Raji (cell line): ENCODE results near the gene RPL37.

ENCODE experiments used
- POLR2A ChIP-seq: IDR thresholded peaks from 2 replicates; pipeline ENCODE4 v1.6.1; 2011; ENCODE audit warnings: low read depth, low read length, control low read depth; ENCODE audit not compliant: insufficient read depth

Gene RPL37

DNA sequence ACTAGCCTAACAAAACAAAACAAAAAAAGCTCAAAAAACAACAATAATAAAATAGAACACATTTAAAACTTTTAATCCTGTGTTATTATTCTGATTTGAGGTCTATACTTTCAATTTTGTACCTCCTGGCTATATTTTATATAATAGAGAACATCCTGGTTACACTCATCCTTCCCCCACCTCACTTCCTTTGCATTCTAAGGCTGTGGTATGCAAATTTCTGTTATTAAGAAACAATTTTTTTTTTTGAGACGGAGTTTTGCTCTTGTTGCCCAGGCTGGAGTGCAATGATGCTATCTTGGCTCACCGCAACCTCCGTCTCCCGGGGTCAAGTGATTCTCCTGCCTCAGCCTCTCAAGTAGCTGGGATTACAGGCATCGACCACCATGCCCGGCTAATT lies 3.1 kb upstream of the RPL37 start:
- TF ChIP-seq POLR2A: no peak

DNA sequence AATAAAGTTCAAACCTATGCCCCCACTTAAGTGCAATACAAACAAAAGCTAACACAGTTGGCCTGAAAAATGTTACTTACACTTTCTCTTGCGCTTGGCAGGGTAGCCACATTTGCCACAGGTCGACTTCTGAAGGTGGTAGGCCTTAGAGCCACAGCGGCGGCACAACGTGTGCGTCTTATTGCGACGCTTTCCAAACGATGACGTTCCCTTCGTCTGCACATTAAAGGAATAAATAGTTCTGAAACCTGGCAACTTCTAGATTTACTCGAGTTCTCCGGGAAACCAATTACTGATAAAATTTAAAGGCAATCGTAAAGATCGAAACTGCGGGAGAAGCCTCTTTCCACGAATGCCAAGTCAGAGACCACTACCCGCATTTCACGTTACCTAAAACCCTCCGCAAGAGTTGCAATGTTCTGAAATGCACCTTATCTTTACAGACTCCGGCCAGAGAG lies 602 bp downstream of the RPL37 start:
- no peak for TF ChIP-seq POLR2A

DNA sequence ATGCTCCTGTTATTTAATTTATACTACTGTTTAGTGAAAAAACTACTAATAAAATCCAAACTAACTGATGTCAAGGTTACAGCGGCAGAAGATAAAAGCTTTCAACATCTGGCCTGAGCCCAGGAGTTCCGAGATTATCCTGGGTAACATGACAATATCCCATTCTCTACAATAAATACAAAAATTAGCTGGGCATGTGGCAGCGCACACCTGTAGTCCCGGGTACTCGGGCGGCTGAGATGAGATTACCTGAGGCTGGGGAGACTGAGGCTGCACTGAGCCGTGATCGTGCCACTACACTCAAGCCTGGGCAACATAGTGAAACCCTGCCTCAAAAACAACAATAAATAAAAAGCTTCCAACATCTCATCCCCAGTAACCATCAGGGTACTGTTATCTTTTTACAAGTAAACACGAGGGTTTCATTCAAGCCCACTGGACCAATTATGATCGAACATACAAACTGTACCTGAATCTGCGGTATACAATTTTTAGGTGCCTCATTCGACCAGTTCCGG lies 1.3 kb downstream of the RPL37 start:
- TF ChIP-seq POLR2A: no peak

DNA sequence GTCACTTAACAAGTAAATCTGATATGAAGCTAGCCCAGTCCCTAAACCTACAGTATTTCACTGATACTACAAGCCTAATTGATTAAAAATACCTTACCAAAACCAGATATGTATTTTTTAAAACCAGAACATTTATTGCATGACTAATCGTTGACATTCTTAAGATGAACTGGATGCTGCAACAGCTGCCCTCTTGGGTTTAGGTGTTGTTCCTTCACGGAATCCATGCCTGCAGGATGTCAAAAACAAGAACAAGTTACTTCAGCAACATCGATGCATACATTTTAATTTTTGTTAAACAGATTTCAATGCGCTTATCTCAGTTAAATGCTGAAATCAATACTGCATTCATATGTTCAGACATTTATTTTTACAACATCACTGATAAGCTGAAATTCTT lies 2.7 kb downstream of the RPL37 start:
- TF ChIP-seq POLR2A: no peak

DNA sequence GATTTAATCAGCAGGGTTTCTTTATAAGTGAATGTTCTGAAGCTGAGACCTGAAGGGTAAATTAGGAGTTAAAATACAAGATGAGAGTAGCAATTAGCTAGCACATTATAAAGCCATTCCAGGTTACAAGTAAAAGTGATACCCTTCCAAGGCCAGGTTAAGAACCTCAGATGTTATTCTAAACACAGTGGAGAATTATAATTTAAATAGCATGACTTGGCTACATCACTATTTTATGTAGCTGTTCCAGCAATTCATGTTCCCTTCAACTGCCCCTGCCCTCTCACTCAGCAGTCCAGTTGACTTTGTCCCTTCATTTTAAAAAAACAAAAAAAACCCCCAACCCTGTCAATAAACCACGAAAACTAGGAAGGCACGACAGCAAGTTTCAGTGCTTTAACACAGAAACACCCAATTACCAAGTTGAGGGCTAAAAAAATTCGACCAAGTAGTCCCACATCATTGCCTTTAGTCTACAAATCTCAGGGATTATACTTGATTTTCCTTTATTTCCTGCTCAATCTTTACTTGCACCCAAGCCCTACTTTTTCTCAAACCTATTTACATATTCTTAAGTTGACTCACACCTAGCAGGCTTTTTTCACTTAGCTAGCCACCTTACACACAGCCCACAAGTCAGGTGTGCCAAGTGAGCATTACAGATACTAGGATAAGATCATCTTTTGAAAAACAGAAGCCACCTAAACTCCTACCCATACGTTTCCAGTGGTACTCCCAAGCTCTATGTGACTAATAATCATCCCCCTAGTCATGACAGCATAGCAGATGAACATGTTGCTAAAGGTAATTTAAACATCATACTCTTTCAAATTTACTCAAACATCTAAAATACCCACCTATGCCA lies 3.4 kb downstream of the RPL37 start:
- no peak for TF ChIP-seq POLR2A

DNA sequence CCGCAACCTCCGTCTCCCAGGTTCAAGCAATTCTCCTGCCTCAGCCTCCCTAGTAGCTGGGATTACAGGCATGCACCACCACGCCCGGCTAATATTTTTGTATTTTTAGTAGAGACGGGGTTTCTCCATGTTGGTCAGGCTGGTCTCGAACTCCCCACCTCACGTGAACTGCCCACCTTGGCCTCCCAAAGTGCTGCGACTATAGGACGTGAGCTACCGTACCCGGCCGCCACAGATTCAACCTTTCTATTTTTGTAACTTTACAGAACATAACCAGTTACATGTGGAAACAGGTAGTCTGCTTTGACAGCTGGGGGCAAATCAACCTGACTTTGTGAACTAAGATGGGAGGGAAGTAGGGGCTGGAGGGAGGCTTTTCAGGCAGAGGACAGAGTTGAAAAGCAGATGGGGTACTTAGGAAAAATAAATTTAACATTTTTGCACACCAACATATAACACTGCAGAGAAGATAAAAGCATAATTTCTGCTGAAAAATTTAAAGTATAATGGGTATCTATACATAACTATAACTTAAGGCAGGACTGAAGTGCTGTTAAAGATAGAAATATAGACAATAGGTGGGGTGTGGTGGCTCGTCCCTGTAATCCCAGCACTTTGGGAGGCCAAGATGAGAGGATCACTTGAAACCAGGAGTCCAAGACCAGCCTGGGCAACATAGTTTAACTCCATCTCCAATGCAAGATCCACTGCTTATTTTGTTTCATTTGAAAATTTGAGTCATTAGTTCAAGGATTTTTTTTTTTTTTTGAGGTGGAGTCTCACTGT lies 5.1 kb downstream of the RPL37 start:
- no peak for TF ChIP-seq POLR2A

DNA sequence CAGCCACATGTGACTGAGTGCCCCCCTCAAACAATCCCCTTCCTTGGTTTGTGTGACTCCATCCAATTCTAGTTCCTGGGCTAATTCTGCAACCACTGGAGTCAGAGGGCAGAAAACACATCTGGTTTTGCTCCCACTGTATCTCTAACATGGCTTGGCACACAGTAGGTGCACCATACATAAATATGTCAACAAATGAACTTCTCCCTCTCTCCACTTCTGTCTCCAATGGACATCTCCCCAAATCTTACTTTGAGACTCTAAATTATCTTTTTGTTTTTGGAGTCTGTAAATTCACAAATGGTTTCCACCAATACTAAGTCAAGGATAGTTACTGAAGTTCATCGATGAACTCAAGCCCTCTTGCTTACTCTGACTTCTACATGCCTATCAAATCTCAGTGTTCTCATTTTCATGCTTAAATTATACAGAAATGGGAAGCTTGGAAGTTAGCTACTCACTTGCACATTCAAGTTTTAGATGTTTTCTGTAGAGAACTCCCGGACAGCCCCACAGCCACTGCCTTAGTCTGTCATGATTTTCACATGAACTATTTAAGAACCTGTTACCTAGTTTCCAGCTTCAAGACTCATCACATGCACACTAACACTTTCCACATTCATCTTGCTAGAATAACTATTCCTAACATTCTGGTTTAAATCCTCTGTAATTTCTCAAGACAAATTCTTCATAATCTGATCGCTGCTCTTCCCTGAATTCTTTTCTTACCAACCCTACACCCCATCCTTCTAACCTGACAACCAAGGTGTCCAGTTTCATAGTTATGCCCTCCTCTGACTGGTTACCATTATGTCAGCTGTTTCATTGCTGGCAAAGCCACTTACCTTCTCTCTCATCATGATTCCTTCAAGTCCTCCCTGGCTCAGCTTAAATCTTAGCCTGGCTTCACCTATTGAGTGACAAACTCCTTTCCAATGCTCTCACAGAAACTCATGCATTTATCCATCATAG lies 6.0 kb downstream of the RPL37 start:
- no peak for TF ChIP-seq POLR2A

DNA sequence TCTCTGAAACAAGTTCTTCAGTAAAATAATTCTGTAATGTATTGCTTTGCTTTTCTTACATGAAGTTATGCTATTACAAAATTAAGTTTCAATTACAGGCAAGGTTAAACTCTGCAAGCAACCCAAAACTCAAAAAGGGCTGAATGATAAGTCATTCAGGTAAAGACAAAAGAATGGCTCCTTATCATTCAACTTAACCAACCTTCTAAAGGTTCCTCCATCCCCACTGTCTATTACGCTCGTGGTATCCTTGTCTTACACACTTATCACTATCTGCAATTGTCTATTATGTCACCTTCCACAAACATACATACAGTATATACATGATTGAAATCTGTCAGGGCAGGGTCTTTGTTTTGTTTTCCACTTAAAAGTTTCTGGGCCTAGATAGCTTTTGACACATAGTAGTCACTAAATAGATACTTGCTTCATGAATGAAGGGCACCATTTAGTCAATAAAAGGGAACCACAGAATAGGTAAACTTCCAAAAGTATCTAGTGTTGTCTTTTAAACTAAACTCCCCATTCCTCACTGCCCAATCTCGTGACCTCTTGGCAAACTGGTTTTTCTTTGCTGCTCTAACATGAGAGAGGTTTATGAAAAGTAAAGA lies 6.9 kb downstream of the RPL37 start:
- no peak for TF ChIP-seq POLR2A

DNA sequence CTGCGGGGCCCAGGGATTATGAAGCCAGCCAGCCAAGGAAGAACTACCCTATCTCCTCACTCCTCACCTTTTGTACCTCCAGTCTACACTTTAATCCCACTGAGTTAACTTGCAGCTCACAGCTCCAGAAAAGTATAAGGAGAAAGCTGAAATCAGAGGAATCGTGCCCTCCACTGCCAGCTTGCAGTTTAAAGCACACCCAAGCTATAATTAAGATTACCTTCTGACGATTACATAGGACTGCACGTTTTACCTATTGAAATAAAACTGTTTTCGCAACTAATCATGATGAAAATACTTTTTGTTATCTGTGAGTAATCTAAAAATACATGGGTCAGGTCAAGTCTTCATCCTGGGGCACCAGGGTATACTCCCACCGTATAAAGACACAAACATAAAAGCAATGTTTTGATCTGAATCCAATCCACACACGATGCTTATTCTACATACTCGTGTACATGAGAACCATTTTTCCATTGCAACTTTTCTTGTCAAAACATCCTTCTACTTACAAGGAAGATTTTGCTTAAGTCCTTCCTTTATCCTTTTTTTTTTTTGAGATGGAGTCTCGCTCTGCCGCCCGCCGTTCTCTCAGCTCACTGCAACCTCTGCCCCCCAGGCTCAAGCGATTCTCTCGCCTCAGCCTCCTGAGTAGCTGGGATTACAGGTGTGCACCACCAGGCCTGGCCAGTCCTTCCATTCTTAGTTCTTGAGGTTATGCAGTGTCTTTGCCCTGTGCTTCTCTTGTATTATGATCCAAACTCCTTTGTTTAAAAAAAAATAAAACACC lies 7.6 kb downstream of the RPL37 start:
- no peak for TF ChIP-seq POLR2A

DNA sequence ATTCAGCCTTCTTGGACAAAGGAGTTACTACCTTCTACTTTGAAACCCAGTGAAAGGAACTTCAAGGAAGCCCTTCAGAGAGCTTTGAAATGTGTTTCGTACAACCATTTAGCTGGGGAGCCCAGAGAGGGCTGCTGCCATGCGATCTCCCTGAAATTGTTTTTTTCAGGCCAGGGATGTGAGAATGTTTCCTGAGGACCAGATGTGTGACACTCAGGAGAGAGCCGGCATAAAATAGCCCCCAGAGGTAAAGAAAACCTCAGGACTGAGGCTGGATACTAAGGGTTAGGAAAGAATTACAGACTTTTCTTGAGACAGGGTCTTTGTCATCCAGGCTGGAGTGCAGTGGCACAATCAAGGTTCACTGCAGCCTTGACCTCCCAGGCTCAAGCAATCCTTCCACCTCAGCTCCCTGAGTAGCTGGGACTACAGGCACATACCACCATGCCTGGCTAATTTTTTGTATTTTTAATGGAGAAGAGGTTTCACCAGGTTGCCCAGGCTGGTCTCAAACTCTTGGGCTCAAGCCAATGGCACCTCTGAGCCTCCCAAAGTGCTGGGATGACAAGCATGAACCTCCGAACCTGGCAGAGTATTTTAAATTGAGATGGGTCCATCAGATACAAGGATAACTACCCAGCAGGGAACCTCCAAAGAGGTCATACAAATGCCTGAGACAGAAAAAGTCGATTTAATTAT lies 8.4 kb downstream of the RPL37 start:
- no peak for TF ChIP-seq POLR2A

DNA sequence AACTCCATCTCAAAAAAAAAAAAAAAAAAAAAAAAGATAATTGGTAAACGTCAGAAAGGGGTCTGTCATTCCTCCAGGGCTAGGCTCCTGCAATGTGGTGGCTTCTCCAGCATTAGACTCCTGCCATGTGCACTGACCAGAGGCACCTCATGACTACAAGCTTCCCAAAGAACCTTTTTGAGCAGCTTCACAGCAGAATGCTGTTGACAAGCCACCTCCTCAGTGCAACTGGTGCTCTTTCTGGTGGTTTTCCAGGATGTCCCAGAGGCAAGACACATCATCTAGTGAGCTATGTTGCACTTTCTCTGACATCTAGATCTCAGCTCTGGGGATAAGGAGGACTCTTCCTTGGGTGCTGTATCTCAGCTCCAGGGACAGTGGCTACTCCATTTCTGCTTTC lies 11.6 kb downstream of the RPL37 start:
- no peak for TF ChIP-seq POLR2A

DNA sequence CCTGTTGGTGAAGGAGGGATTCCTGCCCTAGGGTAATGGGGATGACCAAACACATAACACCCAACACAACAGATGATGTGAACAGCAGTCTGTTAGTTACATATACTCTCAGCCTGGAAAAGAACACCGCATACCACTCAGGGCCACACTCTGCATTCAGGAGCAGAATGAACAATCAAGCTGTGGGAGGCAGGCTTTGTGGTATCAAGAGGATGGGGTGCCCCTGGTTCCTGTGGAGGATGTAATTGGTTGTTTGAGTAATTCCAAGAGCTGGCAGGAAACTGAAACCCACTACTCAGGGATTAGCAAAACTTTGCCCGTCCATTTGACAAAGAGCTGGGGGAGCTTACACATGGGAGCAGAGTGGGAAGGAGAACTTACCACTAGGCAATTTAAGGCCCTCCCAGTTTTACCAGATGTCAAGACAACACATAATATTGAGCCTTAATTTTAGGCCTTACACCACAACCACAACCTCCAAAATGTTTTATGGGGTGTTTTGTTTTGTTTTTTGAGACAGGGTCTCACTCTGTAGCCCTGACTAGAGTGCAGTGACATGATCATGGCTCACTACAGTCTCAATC lies 21.2 kb downstream of the RPL37 start:
- no peak for TF ChIP-seq POLR2A

DNA sequence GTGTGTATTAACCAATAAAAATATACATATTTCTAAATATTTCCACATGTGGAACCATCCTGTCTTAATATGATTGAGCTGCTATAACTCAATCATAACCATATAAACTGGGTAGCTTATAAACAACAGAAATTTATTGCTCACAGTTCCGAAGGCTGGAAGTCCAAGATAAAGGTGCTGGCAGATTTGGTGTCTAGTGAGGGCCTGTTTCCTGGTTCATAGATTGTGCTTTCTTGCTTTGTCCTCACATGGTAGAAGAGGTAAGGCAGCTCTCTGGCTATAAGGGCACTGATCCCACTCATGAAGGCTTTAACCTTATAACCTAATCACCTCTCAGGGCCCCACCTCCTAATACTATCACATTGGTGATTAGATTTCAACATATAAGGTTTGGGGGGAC lies 22.9 kb downstream of the RPL37 start:
- no peak for TF ChIP-seq POLR2A
